HepG2 (cell line): Measurements from ENCODE around the gene RAB34. TPM values are rescaled to one million over a fixed set of nuclear protein-coding genes. Genes with fewer than 3 reads are reported as not detected.

ENCODE experiments used
- ADNP ChIP-seq: sonication (generic); formaldehyde crosslinking; IDR thresholded peaks from 2 replicates; pipeline ENCODE4 v1.4.0; 2020; ENCODE audit warnings: missing genetic modification reagents
- ARNT2 ChIP-seq: sonication (generic); formaldehyde crosslinking; IDR thresholded peaks from 2 replicates; pipeline ENCODE4 v1.8.0; 2022; ENCODE audit warnings: mild to moderate bottlenecking, low read depth, missing genetic modification reagents, moderate library complexity
- CREM ChIP-seq, 2 experiments: sonication (generic) in 1 of 2; formaldehyde crosslinking in 1 of 2; IDR thresholded peaks; 2 replicates each; pipeline versions ENCODE4 v1.4.0 to v1.6.1; 2016 to 2020; ENCODE audit warnings: antibody characterized with exemption in 1 of 2, mild to moderate bottlenecking in 1 of 2, missing genetic modification reagents in 1 of 2
- CSRNP1 ChIP-seq: sonication (generic); formaldehyde crosslinking; IDR thresholded peaks from 2 replicates; pipeline ENCODE4 v1.8.1; 2023; ENCODE audit warnings: mild to moderate bottlenecking, missing genetic modification reagents
- EZH2 ChIP-seq: conservative IDR thresholded peaks from 2 replicates; pipeline ENCODE4 v1.6.1; 2012; ENCODE audit warnings: mild to moderate bottlenecking, low read depth, low read length, moderate library complexity
- ISL2 ChIP-seq: sonication (generic); formaldehyde crosslinking; IDR thresholded peaks from 2 replicates; pipeline ENCODE4 v1.5.0; 2020; ENCODE audit warnings: missing genetic modification reagents
- KDM1A ChIP-seq: IDR thresholded peaks from 2 replicates; pipeline ENCODE4 v1.6.1; 2016; ENCODE audit warnings: missing compliant biosample characterization
- KDM3A ChIP-seq: IDR thresholded peaks from 2 replicates; pipeline ENCODE4 v1.6.1; 2018; ENCODE audit warnings: low read depth, missing compliant biosample characterization
- MED13 ChIP-seq: sonication (generic); formaldehyde crosslinking; IDR thresholded peaks from 2 replicates; pipeline ENCODE4 v1.5.0; 2020; ENCODE audit warnings: missing genetic modification reagents
- MEIS1 ChIP-seq: sonication (generic); formaldehyde crosslinking; IDR thresholded peaks from 2 replicates; pipeline ENCODE4 v1.9.0; 2021; ENCODE audit warnings: mild to moderate bottlenecking, missing genetic modification reagents, moderate library complexity, borderline replicate concordance
- PRPF4 ChIP-seq: fragments of 200-400 bp; formaldehyde crosslinking; IDR thresholded peaks from 2 replicates; pipeline ENCODE4 v1.6.1; 2016; ENCODE audit warnings: low read length, low read depth; ENCODE audit not compliant: poor library complexity, severe bottlenecking
- SIX1 ChIP-seq: sonication (generic); formaldehyde crosslinking; IDR thresholded peaks from 2 replicates; pipeline ENCODE4 v1.4.0; 2020; ENCODE audit warnings: missing genetic modification reagents, borderline replicate concordance
- SOX13 ChIP-seq, 3 experiments: fragments of 450-650 bp in 1 of 3; sonication (generic) in 1 of 3; formaldehyde crosslinking in 1 of 3; IDR thresholded peaks in 2 of 3; conservative IDR thresholded peaks in 1 of 3; 2 replicates each; pipeline versions ENCODE4 v1.5.0 to v1.6.1; 2016 to 2020; ENCODE audit warnings: antibody characterized with exemption in 1 of 3, mild to moderate bottlenecking in 1 of 3, missing compliant biosample characterization in 1 of 3, missing genetic modification reagents in 1 of 3, moderate library complexity in 1 of 3
- STAT5B ChIP-seq: sonication (generic); formaldehyde crosslinking; IDR thresholded peaks from 2 replicates; pipeline ENCODE4 v1.4.0; 2020; ENCODE audit warnings: missing genetic modification reagents
- ZMAT3 ChIP-seq: sonication (generic); formaldehyde crosslinking; conservative IDR thresholded peaks from 2 replicates; pipeline ENCODE4 v1.7.0; 2021; ENCODE audit warnings: missing genetic modification reagents
- ZNF430 ChIP-seq: sonication (generic); formaldehyde crosslinking; IDR thresholded peaks from 2 replicates; pipeline ENCODE4 v1.9.0; 2021; ENCODE audit warnings: mild to moderate bottlenecking, missing genetic modification reagents
- ZNF703 ChIP-seq: sonication (generic); formaldehyde crosslinking; IDR thresholded peaks from 2 replicates; pipeline ENCODE4 v1.5.1; 2020; ENCODE audit warnings: missing genetic modification reagents, mild to moderate bottlenecking, moderate library complexity, borderline replicate concordance
- polyA plus RNA-seq, 8 experiments: library from polyadenylated mRNA; depleted of rRNA in 3 of 8; stranded (reverse) in 7 of 8; unstranded in 1 of 8; fragments of >200 nt; fragmentation: Illumina TruSeq in 4 of 8; extraction: Trizol in 4 of 8; gene quantifications; 2 replicates each; pipeline versions ENCODE4 v1.2.1 to v1.2.3, GENCODE V29; 2011 to 2016; ENCODE audit warnings: low read depth in 4 of 8, missing spikeins in 1 of 8, mixed read lengths in 1 of 8; ENCODE audit not compliant: insufficient read depth in 1 of 8
- total RNA-seq, 5 experiments: library from RNA; depleted of rRNA; stranded (reverse); fragments of >200 nt; fragmentation: Illumina TruSeq; extraction: Trizol; gene quantifications; 2 replicates each; pipeline ENCODE4 v1.2.3, GENCODE V29; 2016; ENCODE audit warnings: low read depth in 1 of 5
- TF ChIP-seq, protein P1 (sequence below): conservative IDR thresholded peaks from 2 replicates; pipeline ENCODE4 v1.6.1; 2018; ENCODE audit warnings: missing genetic modification reagents
- TF ChIP-seq, protein P2 (sequence below): sonication (generic); formaldehyde crosslinking; IDR thresholded peaks from 2 replicates; pipeline ENCODE4 v1.5.0; 2020; ENCODE audit warnings: mild to moderate bottlenecking, missing genetic modification reagents, borderline replicate concordance
- TF ChIP-seq, protein P3 (sequence below): sonication (generic); formaldehyde crosslinking; IDR thresholded peaks from 2 replicates; pipeline ENCODE4 v1.4.0; 2020; ENCODE audit warnings: mild to moderate bottlenecking, missing genetic modification reagents

RAB34 gene
- total and polyA plus RNA-seq, 2 of the 13 experiments (the other 11 are each of a cell fraction or from before 2014, with no cell fraction given): 0.49 TPM; not detected in 1

DNA sequence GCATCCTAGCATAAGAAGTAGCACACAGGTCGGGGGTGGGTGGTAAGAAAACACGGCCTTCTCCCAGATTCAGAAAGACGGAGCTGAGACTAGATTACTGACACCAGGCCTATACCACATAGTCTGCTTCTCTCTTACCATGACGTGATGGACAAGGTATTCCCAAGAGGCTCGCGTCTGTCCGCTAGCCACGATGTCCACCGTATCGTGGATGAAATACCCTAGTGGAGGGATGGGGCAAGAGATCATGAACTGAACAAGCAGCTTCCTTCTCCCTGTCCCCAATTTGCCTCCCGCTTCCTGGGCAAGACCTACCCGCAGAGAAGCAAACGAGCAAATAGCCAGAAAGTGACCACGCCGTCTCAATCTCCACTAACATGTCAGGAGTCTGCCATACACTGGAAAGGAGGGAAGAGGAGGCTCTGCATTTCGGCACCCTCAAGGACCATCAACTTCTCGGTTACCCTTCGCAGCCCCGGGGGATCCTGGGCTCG lies 7.5 kb upstream of the RAB34 start (continued):
- TF ChIP-seq EZH2 (no peak), KDM1A (CRISPR knock-in tag) (no peak), PRPF4 (no peak), MEIS1 (CRISPR knock-in tag) (no peak; the same call in 1 of the 2 replicates), SOX13 (IDR thresholded peaks at IDR 0.05) (no peak), SOX13 (CRISPR knock-in tag; conservative IDR thresholded peaks at IDR 0.05 in 1 of 2, IDR thresholded peaks at IDR 0.05 in 1 of 2) (0 out of 4 replicates have a peak, but pooled peaks of 1 of the 2 experiments have one; percentile 35), KDM3A (CRISPR knock-in tag) (0 out of 2 replicates have a peak, but pooled peaks have one; percentile 26), ARNT2 (CRISPR knock-in tag) (no peak), STAT5B (no peak), ZNF430 (CRISPR knock-in tag) (peak; percentile 36; the same call in 1 of the 2 replicates), ADNP (CRISPR knock-in tag) (no peak), CREM (IDR thresholded peaks at IDR 0.05) (no peak), CREM (CRISPR knock-in tag; IDR thresholded peaks at IDR 0.05) (no peak), SIX1 (no peak), ZNF703 (CRISPR knock-in tag) (no peak), ISL2 (no peak), CSRNP1 (CRISPR knock-in tag) (no peak; the same call in 1 of the 2 replicates), MED13 (no peak), ZMAT3 (no peak)
- TF ChIP-seq, protein P1, sequence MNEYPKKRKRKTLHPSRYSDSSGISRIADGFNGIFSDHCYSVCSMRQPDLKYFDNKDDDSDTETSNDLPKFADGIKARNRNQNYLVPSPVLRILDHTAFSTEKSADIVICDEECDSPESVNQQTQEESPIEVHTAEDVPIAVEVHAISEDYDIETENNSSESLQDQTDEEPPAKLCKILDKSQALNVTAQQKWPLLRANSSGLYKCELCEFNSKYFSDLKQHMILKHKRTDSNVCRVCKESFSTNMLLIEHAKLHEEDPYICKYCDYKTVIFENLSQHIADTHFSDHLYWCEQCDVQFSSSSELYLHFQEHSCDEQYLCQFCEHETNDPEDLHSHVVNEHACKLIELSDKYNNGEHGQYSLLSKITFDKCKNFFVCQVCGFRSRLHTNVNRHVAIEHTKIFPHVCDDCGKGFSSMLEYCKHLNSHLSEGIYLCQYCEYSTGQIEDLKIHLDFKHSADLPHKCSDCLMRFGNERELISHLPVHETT (CRISPR knock-in tag): peak; percentile 39; the same call in 1 of the 2 replicates
- TF ChIP-seq, protein P2, sequence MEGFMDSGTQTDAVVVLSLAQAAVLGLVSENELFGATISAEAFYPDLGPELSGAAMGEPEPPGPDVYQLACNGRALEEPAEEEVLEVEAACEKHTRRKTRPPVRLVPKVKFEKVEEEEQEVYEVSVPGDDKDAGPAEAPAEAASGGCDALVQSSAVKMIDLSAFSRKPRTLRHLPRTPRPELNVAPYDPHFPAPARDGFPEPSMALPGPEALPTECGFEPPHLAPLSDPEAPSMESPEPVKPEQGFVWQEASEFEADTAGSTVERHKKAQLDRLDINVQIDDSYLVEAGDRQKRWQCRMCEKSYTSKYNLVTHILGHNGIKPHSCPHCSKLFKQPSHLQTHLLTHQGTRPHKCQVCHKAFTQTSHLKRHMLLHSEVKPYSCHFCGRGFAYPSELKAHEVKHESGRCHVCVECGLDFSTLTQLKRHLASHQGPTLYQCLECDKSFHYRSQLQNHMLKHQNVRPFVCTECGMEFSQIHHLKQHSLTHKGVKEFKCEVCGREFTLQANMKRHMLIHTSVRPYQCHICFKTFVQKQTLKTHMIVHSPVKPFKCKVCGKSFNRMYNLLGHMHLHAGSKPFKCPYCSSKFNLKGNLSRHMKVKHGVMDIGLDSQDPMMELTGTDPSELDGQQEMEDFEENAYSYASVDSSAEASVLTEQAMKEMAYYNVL (CRISPR knock-in tag): peak; percentile 25; the same call in 1 of the 2 replicates
- TF ChIP-seq, protein P3, sequence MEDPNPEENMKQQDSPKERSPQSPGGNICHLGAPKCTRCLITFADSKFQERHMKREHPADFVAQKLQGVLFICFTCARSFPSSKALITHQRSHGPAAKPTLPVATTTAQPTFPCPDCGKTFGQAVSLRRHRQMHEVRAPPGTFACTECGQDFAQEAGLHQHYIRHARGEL: peak; percentile 15; the same call in 1 of the 2 replicates
